H1 (cell line): Measurements from ENCODE around the gene ZNF804B. TPM values are rescaled to one million over a fixed set of nuclear protein-coding genes. Genes with fewer than 3 reads are reported as not detected.

Experiments used
- polyA plus RNA-seq, 7 experiments: library from polyadenylated mRNA; depleted of rRNA in 3 of 7; stranded (reverse) in 5 of 7; unstranded in 2 of 7; fragments of >200 nt in 5 of 7; fragments of 200-250 nt in 2 of 7; gene quantifications; 1 replicate in 5 of 7; 2 replicates in 1 of 7; 4 replicates in 1 of 7; pipeline versions ENCODE4 v1.2.1 to v1.2.3, GENCODE V29; 2011 to 2013; ENCODE audit warnings: missing spikeins in 2 of 7, mixed read lengths in 2 of 7
- total RNA-seq: library from RNA; stranded (reverse); fragmentation: NEBNext Ultra II Directional; extraction: Animal tissue kit (Norgen Biotek cat#: 25700); gene quantifications from 2 replicates; pipeline ENCODE4 v1.2.1, GENCODE V29; 2021
- TF ChIP-seq, protein P1 (sequence below): IDR thresholded peaks from 2 replicates; pipeline ENCODE4 v1.6.1; 2012; ENCODE audit warnings: low read length, inconsistent platforms

Gene ZNF804B
- total and polyA plus RNA-seq, 2 of the 8 experiments (the other 6 are each of a cell fraction or from before 2014, with no cell fraction given) = not detected

DNA sequence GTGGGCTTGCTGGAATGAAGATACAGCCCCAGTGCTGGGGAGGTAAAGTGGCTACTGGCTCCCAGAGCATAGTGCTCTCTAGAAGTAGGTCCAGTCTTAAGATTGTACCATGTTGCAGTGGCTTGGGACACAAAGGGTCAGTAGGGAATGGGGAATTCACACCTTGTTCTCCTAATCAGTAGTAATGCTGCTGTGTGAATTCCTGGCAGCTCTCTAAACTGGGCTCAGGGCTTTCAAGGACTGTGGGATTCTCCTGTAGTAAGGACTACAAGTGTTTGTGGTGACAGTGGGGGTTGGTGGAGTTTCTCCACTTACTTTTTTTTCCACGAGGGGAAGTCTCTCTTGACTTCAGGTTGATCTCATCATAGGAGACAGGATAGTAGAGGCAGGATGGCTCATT is 262.2 kb downstream of the ZNF804B start (continued):
- TF ChIP-seq, protein P1, sequence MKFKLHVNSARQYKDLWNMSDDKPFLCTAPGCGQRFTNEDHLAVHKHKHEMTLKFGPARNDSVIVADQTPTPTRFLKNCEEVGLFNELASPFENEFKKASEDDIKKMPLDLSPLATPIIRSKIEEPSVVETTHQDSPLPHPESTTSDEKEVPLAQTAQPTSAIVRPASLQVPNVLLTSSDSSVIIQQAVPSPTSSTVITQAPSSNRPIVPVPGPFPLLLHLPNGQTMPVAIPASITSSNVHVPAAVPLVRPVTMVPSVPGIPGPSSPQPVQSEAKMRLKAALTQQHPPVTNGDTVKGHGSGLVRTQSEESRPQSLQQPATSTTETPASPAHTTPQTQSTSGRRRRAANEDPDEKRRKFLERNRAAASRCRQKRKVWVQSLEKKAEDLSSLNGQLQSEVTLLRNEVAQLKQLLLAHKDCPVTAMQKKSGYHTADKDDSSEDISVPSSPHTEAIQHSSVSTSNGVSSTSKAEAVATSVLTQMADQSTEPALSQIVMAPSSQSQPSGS = no peak
